ENCODE measurements around the gene MAPK7.

DNA sequence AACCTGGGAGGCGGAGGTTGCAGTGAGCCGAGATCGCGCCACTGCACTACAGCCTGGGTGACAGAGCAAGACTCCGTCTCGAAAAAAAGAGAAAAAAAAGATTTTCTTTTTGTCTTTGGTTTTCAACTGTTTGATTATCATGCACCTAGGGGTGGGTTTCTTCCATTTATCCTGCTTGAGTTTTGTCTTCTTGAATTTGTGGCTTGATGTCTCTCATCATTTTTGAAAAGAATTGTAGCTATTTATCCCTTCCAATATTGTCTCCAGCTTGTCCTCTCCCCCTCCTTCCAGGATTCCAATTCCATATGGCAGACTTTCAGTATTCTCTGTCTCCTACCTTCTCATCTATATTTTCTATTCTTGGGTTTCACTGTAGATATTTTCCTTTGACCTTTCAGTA lies 23.6 kb upstream of the MAPK7 start:
- TF ChIP-seq, protein P1, sequence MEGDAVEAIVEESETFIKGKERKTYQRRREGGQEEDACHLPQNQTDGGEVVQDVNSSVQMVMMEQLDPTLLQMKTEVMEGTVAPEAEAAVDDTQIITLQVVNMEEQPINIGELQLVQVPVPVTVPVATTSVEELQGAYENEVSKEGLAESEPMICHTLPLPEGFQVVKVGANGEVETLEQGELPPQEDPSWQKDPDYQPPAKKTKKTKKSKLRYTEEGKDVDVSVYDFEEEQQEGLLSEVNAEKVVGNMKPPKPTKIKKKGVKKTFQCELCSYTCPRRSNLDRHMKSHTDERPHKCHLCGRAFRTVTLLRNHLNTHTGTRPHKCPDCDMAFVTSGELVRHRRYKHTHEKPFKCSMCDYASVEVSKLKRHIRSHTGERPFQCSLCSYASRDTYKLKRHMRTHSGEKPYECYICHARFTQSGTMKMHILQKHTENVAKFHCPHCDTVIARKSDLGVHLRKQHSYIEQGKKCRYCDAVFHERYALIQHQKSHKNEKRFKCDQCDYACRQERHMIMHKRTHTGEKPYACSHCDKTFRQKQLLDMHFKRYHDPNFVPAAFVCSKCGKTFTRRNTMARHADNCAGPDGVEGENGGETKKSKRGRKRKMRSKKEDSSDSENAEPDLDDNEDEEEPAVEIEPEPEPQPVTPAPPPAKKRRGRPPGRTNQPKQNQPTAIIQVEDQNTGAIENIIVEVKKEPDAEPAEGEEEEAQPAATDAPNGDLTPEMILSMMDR (IDR thresholded peaks at IDR 0.05; ENCODE audit: extremely low read depth in 1 of 2, insufficient read depth in 1 of 2, low read depth in 1 of 2, low read length in 2 of 2): no peak
- TF ChIP-seq POLR2A (IDR thresholded peaks at IDR 0.05; ENCODE audit: low read depth, low read length) (no peak), EZH2 (IDR thresholded peaks at IDR 0.05; ENCODE audit: borderline replicate concordance, low read depth, low read length, severe bottlenecking) (no peak)

Data from endothelial cell of umbilical vein (primary cell).